Medulla oblongata (tissue), 1 donor: Measurements from ENCODE around the gene SPRY2.
"Not testable (repeated sequence)": the region's sequence is repeated elsewhere in the genome, so short reads cannot be mapped to it uniquely, and the experiment has no call there.

ENCODE experiments used
- DNase-seq: peaks from one replicate; pipeline ENCODE4 v3.0.0-alpha.2; 2015; ENCODE audit errors: extremely low spot score

Gene SPRY2

GRCh38 chr13:80348750-80349149 lies 7.8 kb upstream of the SPRY2 start:
- no peak for DNase-seq

DNA sequence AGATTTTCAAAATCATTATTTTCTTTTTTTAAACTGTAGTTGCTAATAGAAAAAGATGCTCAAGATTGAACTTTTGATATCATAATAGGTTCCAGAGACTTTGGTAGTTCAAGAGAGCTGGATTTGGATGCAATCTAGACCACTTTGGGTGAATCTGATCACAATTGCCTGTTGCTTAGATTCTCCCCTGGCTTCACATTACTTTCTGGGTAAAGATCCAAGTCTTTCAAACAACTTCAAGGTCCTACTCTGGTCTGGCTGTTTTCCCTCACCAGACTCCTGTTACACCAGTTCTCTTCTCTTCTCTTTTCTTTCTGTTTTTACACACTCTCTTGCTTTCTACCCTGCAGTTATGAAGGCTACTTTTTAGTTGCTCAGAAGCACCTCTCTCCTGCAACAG lies 7.4 kb upstream of the SPRY2 start:
- peak; percentile 28 for DNase-seq

DNA sequence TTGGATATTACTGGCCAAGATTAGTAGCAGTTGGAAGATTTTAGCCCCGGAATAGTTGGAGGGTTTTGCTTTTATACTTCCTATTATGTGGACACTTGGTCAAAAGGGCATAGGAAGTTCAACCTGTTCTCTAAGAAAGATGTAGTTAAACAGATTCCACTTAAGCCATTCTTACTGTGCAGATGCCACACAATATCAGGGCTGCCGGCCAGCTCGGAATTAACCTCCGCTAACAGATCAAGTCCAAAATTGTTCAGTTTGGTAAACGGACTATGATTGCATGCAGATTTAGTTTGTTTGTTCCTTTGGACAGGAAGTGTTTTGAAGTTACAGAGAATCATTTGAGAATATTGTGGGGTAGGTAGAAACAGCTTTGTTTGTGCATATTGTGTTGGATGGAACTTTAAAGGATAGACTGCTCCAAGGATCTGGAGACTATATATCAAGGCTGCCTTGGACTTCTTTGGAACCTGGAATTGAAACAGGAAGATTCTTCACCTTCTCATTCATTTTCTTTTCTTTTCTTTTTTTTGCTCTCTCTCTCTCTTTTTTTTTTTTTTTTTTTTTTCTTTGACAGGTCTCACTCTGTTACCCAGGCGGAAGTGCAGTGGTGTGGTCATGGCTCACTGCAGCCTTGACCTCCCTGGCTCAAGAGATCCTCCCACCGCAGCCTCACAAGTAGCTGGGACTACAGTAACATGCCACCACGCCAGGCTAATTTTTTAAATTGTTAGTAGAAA lies 5.0 kb upstream of the SPRY2 start:
- no peak for DNase-seq

DNA sequence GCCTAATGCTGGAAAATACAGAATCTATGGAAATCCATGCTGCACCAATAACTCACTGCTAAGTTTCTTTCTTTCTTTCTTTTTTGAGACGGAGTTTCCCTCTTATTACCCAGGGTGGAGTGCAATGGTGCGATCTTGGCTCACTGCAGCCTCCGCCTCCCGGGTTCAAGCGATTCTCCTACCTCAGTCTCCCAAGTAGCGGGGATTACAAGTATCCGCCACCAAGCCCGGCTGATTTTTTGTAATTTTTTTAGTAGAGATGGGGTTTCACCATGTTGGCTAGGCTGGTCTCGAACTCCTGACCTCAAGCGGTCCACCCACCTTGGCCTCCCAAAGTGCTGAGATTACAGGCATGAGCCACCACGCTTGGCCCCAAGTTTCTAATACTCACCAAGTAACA lies 3.1 kb upstream of the SPRY2 start:
- DNase-seq: not testable (repeated sequence)

- DNase-seq: peak; percentile 93
These were observed 1.8 kb upstream of the SPRY2 start for GRCh38 chr13:80342471-80343371.

GRCh38 chr13:80341756-80342370 lies 937 bp upstream of the SPRY2 start:
- peak; percentile 63 for DNase-seq

- DNase-seq: peak; percentile 66
These were observed 250 bp downstream of the SPRY2 start for GRCh38 chr13:80340651-80341100.

- peak; percentile 58 for DNase-seq
These were observed 845 bp downstream of the SPRY2 start for GRCh38 chr13:80339912-80340650.

DNA sequence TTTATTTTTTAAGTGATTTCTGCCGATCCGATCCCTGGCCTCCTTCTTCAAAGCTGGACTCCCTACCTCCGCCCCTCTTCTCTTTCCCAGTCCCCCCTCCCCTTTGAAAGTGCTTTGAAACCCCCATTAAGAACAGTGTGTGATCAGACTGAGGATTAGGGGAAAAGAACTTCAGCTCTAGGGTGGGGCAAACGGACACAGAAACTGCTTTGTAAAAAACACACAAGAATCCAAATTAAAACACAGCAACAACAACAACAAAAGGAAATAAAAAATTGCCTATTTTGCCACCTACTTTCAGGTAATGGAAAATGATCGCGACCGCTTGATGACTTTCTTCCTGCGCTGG lies 1.4 kb downstream of the SPRY2 start:
- DNase-seq: peak; percentile 58

- DNase-seq: peak; percentile 83
These were observed 2.0 kb downstream of the SPRY2 start for GRCh38 chr13:80338781-80339562.

GRCh38 chr13:80337288-80338081 lies 3.4 kb downstream of the SPRY2 start:
- DNase-seq: peak; percentile 41

- DNase-seq: peak; percentile 36
These were observed 4.1 kb downstream of the SPRY2 start for GRCh38 chr13:80336776-80337287.

GRCh38 chr13:80336370-80336769 lies 4.6 kb downstream of the SPRY2 start:
- DNase-seq: no peak

DNA sequence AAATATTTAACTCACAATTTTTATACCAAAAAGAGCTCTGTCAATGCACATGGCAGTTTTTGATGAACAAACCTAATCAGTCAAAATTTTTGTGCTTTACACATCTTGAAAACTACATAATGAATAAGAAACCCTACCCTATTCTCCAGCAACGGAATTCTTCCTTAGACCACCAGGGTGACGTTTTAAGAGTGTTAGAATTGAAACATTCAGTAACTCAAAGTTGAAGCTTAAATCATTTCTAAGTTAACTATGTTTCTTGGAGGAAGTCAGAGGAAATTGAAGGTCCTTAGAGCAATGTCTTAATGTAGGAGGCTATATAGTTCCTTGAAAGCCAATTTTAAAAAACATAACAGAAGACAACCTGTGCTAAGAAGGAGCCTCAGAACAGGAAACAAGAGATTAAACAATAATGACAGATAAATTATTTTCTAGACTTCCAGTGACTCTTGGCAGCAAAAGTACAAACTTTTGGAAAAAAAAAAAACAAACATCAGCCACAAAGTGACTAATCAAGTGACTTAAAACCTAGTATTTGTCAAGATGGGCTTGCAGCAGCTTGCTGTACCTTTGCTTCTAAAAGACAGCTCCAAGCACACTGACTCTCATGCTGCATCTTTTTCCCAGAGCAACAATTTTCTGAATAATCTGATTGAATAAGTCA lies 6.2 kb downstream of the SPRY2 start:
- DNase-seq: peak; percentile 29

- no peak for DNase-seq
These were observed 8.9 kb downstream of the SPRY2 start for GRCh38 chr13:80331984-80332383.

DNA sequence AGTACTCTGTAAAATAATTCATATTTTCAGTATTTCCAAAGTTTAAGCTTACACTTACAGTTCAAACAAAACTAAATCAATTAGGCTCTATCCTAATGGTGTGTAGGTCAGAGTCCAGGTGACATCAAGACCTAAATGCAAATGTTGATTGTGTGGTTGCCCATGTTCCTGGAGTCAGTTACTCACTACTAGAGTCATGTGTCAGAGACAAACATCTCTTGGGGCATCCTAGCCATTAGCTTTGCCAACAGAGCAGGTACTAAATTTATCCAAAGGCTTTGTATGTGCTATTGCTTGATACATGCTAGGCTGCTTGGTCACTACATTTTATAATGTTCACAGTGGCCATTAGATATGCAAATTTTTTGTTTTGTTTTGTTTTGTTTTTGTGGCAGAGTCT lies 11.7 kb downstream of the SPRY2 start:
- DNase-seq: no peak

- DNase-seq: no peak
These were observed 21.9 kb downstream of the SPRY2 start for GRCh38 chr13:80319004-80319403.

GRCh38 chr13:80314711-80315653 lies 25.9 kb downstream of the SPRY2 start:
- DNase-seq: no peak
